ENCODE results near the gene ANXA3.

Gene ANXA3

GRCh38 chr4:78527555-78527954, 24.0 kb upstream of the ANXA3 start:
- H3K4me3 ChIP-seq (ENCODE audit: low read length) = no peak overlapping the region
- no peak for DNase-seq (ENCODE audit: low read depth)
- no peak for TF ChIP-seq CTCF (IDR thresholded peaks at IDR 0.05; ENCODE audit: insufficient read depth, low read depth, low read length, missing control alignments)

- DNase-seq (ENCODE audit: low read depth) = peak; percentile 61
- no peak overlapping the region for H3K4me3 ChIP-seq (ENCODE audit: low read length)
- TF ChIP-seq CTCF (IDR thresholded peaks at IDR 0.05; ENCODE audit: insufficient read depth, low read depth, low read length, missing control alignments) = no peak
These were observed 23.2 kb upstream of the ANXA3 start for GRCh38 chr4:78528327-78528726.

- DNase-seq (ENCODE audit: low read depth) = peak; percentile 79
- no peak overlapping the region for H3K4me3 ChIP-seq (ENCODE audit: low read length)
- no peak for TF ChIP-seq CTCF (IDR thresholded peaks at IDR 0.05; ENCODE audit: insufficient read depth, low read depth, low read length, missing control alignments)
These were observed 21.9 kb upstream of the ANXA3 start for GRCh38 chr4:78529569-78530209.

DNA sequence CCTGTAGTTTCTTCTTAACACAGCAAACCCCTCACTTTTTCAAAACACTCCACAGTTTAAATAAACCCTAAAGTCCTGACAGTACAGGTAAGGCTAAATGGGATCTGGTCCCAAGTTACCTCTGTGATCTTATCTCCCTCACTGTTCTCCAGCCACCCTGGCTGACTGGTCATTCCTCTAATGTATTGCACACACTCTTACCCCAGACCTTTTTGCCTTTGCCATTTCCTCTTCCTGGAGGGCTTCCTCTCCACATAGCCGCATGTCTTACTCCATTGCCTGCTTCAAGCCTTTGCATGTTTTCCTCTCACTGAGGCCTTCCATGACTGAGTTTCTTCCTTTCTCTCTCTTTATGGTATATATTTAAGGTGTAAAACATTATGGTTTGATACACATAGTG, 19.5 kb upstream of the ANXA3 start:
- DNase-seq (ENCODE audit: low read depth) = peak; percentile 25
- H3K4me3 ChIP-seq (ENCODE audit: low read length) = no peak overlapping the region
- TF ChIP-seq CTCF (IDR thresholded peaks at IDR 0.05; ENCODE audit: insufficient read depth, low read depth, low read length, missing control alignments) = no peak

- no peak overlapping the region for H3K4me3 ChIP-seq (ENCODE audit: low read length)
- TF ChIP-seq CTCF (IDR thresholded peaks at IDR 0.05; ENCODE audit: insufficient read depth, low read depth, low read length, missing control alignments) = no peak
- DNase-seq (ENCODE audit: low read depth) = no peak
These were observed 17.7 kb upstream of the ANXA3 start for GRCh38 chr4:78533854-78534253.

- peak; percentile 85 for DNase-seq (ENCODE audit: low read depth)
- no peak overlapping the region for H3K4me3 ChIP-seq (ENCODE audit: low read length)
- TF ChIP-seq CTCF (IDR thresholded peaks at IDR 0.05; ENCODE audit: insufficient read depth, low read depth, low read length, missing control alignments) = no peak
These were observed 17.1 kb upstream of the ANXA3 start for GRCh38 chr4:78534286-78534955.

GRCh38 chr4:78542373-78542772, 9.2 kb upstream of the ANXA3 start:
- no peak overlapping the region for H3K4me3 ChIP-seq (ENCODE audit: low read length)
- TF ChIP-seq CTCF (IDR thresholded peaks at IDR 0.05; ENCODE audit: insufficient read depth, low read depth, low read length, missing control alignments) = no peak
- DNase-seq (ENCODE audit: low read depth) = peak; percentile 77
